Activated naive CD4-positive, alpha-beta T cell treated with Interleukin-2 at 50 U/mL for 16 hours (primary cell): Measurements from ENCODE around the gene BMP7.
"Not testable (repeated sequence)": the region's sequence is repeated elsewhere in the genome, so short reads cannot be mapped to it uniquely, and the experiment has no call there.

Experiments used
- DNase-seq: peaks from one replicate; pipeline ENCODE4 v3.0.0-alpha.2; 2020

BMP7 gene

DNA sequence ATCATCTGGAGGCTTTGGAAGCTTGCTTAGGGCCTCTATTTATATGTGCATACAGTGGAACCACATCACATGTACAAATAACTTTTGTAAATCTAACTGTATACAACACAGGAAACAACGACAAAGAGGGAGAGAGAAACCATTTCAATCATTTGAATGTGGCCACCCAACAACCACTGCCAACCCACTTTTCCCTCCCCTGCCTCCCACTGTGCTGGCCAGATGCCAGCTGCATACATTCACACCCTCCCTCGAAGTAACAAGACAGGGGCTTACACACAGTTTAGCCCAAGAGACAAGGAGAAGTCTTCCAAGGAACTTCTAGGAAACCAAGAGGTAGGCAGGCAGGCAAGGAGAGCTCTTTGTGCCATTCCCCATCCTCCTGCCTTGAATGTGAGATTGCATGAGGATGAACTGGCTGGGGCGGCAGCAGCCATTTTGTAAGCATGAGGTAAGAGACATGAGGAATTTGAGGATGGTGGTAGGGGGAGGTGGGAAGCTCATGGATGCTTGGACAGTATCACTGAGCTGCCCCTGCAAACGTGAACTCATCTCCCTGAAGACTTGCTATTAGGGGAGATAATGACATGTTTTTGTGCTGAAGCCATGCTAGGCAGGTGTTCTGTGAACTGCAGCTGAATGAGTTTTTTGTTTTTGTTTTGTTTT, 18.2 kb downstream of the BMP7 start:
- DNase-seq: no peak

DNA sequence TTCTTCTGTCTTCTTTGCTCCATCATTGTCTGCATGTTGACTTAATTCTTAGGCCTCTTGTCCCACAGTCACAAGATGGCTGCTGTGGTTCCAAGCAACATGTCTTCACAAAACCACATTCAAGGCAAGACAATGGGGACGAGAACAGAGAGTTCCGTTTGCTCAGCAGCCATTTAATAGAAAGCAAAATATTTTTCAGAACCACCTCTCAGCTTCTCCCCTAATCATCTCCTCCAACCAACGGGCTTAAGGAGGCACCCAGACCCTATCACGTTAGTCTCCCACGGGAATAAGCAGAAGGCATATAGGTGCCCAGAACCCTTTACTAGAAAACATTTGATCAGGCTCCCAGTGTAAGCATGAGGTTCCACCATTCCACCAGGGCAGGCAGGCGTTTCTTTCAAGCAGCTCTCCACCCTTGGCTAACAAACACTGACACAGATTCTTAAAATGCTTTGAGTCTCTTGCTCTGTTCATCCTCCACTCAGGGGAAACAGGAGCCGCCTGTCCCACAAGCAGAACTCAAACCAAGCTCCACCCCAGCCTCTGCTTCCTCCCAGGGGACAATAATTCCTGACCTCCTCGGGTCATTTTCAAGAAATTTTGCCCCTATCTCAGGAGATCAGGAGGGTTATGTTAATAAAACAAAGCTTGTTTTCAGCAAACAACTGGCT, 19.0 kb downstream of the BMP7 start:
- DNase-seq: no peak

DNA sequence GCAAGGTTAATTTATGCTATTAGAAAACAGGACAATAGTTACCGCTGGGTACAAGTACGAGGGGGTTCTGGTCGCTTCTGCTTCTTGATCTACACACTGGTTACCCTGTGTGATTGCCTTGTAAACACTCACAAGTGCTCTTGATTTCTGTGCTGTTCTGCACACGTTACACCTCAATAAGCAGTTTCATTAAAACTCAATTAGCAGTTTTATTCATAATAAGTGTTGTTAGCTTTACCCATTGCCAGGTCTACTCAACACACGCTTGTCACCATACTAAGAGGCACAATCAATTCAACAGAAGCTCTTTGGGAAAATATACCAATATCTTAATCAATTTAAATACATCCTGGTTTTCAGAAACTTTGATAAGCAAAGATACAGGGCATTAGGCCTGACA, 20.4 kb downstream of the BMP7 start:
- no peak for DNase-seq

DNA sequence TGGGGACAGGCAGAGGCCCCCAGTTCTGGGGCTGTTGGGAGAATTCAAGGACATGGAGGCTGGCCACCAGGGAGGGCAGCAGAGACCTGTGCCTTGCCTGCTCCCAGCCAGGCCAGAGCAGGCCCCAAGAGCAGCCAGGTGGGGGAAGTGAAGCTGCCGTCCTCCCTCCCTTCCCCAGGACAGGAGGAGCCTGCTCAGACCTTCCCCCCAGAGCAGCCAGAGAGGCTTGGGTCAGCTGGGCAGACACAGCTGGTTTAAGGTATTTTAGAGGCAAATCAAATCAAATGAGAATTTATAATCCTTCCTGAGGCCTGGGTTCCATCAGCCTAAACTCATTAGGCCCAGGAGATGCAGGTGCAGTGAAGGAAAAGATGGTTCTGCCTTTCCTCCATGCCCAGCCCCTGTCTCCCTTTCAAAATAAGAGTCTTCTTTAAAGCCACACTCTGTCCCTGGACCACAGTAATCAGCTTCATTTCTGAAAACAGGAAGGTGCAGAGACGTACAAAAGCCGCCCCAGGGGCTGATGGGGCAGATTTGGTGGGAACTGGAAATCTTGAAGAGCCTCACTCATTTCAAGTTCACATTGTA, 21.7 kb downstream of the BMP7 start:
- no peak for DNase-seq

DNA sequence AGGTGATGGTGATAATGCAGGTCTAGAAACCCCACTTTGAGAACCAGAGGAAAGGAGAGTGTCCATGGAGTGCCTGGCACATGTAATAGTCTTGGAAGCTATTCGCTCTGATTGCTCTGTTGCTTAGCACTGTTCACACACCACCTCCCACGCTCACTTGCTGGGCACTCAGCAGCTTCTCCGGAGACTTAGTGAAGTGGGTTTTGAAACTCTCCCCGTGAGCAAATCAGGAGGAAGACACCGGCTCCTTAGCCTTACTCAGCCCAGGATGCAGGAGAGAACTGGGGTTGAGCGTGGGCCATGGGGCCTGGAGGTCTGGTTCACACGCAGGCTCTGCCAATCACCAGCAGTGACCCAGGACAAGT, 22.2 kb downstream of the BMP7 start:
- no peak for DNase-seq

DNA sequence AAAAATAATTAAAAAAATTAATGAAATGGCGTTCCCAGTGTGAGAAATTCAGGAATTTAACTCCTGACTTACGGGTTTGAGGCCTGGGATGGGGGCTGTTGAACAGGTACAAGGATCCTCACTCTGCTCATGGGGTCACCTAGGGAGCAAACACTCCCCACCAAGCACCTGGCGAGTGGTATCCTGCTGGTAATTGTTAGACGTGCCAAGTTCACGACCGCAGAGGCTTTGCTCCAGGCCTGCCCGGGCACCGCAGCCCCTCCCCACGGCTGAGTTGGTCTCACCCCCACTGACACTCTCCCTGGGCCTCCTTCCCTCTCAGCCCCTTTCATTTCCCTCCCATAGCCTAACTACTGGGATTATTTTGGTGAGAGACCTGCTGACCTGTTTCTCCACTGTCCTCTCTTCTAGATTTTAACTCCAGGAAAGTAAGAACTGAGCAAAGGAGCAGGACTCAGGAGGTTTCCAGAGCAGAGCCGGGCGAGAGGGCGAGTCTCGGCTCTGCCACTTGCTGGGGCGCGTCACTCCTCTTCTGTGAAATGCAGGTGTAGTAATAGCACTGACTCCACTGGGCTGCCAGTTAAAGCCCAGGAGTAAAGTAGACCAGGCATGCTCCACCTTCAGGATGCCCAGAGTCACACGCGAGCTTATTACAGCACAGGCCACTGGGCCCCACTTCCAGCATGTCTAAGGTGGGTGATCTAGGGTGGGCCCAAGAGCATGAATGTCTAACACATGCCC, 22.8 kb downstream of the BMP7 start:
- DNase-seq: no peak

DNA sequence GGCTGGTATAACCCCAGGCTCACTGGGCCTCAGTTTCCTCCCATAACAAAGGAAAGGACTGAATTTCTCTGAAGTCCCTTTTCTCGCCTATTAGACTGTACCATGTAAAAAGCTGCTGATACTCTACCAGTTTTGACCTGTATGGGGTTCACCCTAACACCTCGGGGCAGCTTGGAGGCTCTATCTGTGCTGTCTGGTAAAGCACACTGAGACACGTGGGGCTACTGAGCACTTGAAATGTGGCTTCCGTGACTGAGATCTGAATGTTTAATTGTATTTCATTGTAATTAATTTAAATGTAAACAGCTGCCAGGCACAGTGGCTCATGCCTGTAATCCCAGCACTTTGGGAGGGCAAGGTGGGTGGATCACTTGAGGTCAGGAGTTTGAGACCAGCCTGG, 24.0 kb downstream of the BMP7 start:
- no peak for DNase-seq

DNA sequence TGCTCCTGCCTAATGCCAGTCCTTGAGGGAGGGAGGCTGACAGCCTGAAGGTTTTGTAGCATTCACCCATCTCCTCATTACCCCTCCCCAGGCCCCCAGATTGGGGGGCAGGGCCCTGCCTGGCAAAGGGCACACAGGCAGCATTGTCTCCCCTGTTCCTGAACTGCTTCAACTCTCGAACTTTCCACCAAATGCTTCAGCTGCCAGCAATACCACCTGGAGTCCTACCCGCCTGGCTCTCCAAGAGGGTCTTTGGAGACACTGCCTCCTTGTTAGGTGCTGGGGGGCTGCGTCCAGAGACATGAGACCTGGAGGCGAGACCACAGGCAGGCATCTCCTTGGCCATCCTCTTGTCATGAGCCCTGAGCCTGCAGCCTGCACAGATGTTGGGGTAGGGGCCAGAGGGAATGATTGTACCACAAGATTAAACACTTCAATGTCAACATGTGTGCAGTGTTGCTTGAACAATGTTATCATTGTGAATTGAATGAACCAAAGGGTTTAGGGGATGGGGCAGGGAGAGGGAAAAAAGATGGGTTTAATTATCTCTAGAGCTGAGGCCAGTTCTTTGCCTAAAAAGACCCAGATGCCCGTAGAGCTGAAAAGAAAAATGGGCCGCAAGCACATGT, 25.0 kb downstream of the BMP7 start:
- DNase-seq: no peak

DNA sequence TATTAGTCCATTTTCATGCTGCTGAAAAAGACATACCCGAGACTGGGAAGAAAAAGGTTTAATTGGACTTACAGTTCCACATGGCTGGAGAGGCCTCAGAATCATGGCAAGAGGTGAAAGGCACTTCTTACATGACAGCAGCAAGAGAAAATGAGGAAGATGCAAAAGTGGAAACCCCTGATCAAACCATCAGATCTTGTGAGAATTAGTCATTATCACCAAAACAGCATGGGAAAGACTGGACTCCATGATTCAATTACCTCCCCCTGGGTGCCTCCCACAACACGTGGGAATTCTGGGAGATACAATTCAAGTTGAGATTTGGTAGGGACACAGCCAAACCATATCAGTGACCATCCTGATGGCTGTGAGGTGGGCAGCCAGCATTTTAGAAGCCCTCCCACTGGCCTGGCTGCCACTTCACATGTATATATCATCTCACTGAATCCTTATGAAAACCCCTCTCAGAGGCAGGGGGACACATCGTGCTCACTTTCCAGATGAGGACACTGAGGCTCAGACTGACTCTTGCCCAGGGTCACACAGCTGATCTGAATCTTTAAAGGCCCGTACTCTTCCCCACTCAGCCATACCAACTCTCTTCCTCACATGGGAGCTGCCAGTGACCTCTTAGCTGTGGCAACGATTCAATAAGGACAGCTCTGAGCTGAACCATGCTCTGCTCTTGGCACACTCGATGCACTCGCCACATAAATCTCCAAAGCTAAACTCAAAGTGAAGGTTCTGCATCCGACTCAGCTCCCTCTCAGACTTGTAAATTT, 25.7 kb downstream of the BMP7 start:
- DNase-seq: no peak

DNA sequence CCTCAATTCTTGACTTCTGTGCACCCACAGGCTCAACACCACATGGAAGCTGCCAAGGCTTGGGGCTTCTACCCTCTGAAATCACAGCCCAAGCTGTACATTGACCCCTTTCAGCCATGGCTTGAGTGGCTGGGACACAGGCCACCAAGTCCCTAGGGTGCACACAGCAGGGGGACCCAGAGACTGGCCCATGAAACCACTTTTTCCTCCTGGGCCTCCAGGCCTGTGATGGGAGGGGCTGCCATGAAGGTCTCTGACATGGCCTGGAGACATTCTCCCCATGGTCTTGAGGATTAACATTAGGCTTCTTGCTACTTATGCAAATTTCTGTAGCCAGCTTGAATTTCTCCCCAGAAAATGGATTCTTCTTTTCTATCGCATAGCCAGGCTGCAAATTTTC, 26.7 kb downstream of the BMP7 start:
- not testable (repeated sequence) for DNase-seq

DNA sequence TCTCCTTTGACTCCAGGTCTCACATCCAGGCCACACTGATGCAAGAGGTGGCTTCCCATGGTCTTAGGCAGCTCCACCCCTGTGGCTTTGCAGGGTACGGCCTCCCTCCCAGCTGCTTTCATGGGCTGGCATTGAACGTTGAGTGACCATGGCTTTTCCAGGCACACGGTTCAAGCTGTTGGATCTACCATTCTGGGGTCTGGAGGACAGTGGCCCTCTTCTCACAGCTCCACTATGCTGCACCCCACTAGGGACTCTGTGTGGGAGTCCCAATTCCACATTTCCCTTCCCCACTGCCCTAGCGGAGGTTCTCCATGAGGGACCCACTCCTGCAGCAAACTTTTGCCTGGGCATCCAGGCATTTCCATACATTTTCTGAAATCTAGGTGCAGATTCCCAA, 27.1 kb downstream of the BMP7 start:
- DNase-seq: not testable (repeated sequence)

DNA sequence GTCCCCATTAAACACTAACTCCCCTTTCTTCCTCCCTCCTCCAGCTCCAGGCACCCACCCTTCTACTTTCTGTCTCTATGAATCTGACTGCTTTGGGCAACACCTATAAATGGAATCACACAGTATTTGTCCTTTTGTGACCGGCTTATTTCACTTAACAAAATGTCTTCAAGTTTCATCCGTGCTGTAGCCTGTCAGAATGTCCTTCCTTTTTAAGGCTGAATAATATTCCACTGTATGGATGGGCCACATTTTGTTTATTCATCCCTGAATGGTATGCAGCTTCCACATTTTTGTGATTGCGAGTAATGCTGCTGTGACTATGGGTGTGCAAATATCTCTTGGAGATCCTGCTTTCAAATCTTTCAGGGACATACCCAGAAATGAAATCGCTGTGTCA, 28.4 kb downstream of the BMP7 start:
- DNase-seq: no peak

DNA sequence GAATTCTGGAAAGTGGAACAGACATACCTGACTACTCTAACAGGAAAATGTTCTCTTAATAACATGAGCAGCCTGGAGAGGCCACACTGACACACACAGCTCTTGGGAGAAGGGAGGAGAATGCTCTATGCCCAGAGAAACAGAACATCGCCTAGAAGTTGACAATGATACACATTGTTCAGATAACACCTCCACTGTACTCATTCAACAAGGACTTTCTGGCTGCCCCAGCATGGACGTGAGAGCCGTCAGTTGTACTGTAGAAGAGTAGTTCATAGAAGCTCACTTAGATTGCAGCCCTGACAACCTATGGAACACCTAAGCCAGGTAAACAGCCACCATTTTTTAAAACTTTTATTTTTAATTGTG, 28.9 kb downstream of the BMP7 start:
- DNase-seq: no peak

DNA sequence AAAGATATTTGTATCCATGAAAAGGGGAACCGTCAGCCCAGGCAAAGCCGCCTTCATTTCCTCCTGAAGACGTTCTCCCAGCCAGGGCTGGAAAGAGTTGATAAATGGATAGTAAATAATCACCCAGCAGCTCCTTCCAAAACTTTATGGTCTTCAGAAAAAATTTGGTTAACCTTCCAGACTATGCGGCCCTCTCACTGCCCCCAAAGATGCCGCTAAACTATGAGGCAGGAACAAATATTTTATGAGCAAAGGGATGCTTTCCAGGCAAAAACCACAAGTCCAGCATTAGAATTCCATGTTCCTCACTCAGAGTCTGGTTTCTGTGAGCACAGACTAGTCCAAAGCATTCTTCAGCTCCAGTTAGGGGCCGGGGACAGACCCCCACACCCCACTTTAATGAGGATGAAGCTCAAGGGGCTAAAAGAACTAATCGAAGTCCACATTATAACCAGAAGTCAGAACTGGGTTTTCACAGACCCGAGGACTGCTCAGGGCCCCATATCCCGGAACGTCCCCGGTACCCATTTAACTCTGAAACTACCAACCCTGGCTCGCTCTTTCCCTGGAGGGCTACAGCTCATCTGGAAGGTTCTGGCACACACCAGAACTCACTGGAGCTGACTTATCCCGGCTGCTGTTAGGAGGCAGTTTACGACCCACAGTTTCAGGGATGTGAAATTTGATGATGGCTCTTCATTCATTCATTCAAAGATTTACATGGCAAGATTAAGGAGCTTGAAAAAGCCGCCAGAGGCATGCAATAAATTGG, 29.4 kb downstream of the BMP7 start:
- no peak for DNase-seq

DNA sequence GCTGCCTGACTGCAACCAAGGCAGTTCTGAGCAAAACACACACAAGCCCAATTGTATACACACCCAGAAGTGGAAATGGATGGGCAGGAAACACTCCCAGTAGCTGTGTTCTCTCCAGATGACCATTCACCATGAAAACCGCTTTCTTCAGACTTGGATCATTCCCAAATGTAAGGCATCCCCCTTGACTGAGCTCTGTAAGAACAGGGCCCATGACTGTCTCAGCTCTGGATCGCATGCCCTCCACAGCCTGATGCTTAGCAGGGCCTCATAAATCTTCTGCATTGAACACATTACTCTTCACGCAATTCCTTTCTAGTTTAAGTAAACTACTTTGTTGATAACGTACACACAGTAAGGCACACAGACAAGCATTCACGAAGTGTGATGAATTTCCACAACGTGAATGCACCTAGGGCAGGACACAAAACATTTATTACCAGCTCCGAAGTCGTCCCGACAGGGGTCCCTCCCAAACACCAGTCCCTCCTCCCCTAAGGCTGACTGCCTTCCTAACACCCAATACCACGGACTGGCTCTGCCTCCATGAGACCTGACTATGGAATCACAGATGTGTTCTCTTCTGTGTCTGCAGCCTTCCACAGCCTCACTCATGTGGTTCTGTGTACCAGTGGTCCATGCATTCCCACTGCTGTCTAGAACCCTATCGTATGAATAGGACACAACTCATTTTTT, 31.7 kb downstream of the BMP7 start:
- no peak for DNase-seq

DNA sequence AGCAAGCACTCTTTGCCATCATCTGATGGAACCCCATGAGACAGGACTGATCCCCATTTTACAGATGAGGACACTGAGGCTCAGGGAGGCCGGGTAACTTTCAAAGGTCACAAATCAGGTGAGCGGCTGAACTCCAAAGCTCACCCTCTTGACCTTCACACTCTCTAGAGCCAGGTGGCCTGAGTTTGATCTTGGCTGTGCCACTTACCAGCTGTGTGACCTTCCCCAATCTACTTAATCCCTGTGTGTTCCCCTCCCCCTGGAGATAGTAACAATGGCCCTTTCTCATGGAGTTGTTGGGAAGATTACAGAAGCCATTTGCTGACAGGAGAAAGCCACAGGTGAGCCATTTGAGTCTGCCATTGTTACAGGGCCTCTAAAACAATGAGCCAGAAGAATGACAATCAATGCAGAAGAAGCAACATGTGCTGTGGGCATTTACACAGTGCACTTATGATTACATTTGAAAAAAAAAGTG, 34.5 kb downstream of the BMP7 start:
- no peak for DNase-seq

DNA sequence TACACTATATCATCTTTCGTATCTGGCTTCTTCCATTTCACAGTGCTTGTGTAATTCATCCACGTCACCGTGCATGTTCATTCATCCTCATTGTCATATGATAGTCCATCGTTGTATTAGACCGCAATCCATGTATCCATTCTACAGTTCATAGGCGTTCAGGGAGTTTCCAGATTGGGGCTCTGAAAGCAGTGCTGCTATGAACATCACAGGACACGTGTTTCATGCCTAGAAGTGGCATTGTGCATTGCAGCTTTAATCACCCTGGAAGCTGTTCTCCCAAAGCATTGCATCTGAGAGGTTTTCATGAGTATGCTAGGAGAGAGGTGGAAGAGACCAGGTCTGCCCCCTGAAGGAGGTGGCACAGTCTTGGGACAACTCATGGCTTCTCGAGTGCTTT, 35.3 kb downstream of the BMP7 start:
- DNase-seq: no peak

DNA sequence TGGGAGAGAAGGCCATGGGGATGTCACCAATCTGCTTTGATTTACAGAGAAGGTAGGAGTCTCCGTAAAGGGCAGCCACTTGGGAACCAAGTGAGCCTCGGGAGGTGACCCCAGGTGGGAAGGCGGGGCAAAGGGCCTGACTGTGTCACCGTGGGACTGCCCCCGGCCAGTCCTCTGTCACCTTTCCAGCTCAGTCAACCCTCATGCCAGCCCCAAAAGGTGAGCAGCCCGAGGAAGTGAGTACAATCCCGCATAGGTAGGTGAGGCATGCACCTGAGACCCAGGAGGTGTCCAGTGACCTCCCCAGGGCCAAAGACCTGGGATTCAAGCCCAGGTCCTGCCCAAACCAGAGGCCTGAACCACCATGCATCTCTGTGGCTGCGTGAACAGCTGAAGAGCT, 36.2 kb downstream of the BMP7 start:
- DNase-seq: no peak

DNA sequence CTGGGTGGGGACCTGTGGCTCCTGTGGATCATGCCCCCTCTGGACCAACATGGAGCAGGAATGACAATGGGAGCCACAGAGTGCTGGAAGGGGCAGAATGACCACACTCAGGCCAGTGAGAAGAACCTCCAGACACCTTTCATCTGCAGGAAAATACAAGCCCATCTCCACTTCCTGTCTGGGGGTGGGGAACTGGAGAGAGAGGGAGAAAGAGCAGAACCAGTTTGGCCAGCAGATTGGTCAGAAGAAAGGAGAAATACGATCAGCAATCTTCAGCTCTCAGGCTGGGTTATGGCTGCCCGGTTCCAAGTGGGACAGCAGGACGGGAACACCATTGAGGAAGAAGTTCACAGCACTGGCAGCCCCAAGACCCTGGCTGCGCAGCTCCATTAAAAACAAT, 37.0 kb downstream of the BMP7 start:
- DNase-seq: no peak

DNA sequence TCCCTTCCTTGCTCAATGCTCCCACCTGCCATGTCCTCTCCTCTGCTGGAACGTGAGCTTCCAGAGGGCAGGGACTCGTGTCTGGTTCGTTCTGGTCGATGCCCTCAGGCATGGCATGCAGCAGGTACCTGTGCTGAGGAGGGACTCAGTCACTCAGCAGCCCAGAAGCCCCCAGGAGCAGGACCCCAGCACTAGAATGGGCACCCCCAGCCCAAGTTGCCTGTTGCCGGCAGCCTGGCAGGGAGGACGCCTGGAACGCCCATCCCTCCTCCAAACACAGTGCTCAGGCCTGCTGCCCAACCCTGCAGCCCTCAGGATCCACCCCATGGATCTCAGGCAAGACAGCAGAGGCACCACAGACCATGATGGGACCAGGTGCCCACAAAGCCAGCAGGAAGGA, 40.6 kb downstream of the BMP7 start:
- no peak for DNase-seq

DNA sequence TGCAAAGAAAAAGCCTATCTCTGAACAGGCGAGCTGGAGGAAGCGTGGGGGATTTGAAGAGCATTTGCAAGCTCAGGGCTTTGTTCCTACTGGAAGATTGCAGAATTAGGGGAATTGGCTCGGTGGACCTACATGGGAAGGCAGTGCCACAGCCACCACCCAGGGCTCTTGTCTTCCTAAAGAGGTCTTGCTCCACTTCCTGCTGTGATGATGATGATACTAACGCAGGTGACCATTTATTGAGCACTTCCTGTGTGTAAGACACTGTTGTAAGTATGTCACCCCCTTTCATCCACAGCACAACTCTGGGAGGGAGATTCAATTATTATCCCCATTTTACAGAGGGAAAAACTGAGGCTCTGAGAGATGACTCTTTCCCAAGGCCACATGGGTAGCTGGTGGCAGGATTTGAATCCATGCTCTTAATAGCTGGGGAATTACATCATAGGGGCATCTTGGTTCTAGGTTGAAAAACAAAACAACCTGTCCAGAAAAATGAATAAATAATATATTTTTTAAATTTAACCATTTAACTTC, 41.2 kb downstream of the BMP7 start:
- DNase-seq: no peak
